Chondrocyte (in vitro differentiated cells): ENCODE results near the gene ZNF41. TPM values are rescaled to one million over a fixed set of nuclear protein-coding genes. Genes with fewer than 3 reads are reported as not detected.
"Not testable (repeated sequence)": the region's sequence is repeated elsewhere in the genome, so short reads cannot be mapped to it uniquely, and the experiment has no call there.

ENCODE experiments used
- DNase-seq: peaks from one replicate; pipeline ENCODE4 v3.0.0; 2021; ENCODE audit warnings: mixed read lengths, low spot score
- H3K27ac Mint-ChIP-seq: one replicate; pipeline ENCODE4 v1.8.0; 2021; ENCODE audit warnings: mild to moderate bottlenecking, moderate library complexity, mixed read lengths; ENCODE audit not compliant: unreplicated experiment
- H3K27me3 Mint-ChIP-seq: 2 replicates; pipeline ENCODE4 v1.8.0; 2021; ENCODE audit warnings: low read depth, mixed read lengths
- H3K36me3 Mint-ChIP-seq: 2 replicates; pipeline ENCODE4 v1.8.0; 2021; ENCODE audit warnings: low read depth, mixed read lengths
- H3K4me1 Mint-ChIP-seq: 2 replicates; pipeline ENCODE4 v1.8.0; 2021; ENCODE audit warnings: low read depth, mild to moderate bottlenecking, mixed read lengths
- H3K4me3 Mint-ChIP-seq: one replicate; pipeline ENCODE4 v1.8.0; 2021; ENCODE audit warnings: mild to moderate bottlenecking, moderate library complexity, mixed read lengths; ENCODE audit not compliant: unreplicated experiment
- H3K9me3 Mint-ChIP-seq: 2 replicates; pipeline ENCODE4 v1.8.0; 2021; ENCODE audit warnings: low read depth, mixed read lengths
- total RNA-seq: library from RNA; stranded (reverse); gene quantifications from 3 replicates; pipeline ENCODE4 v1.2.1, GENCODE V29; 2021
- TF ChIP-seq, protein P1 (sequence below): fragments of 200-600 bp; sonication (generic); IDR thresholded peaks from 2 replicates; pipeline ENCODE4 v1.5.0; 2021; ENCODE audit warnings: antibody characterized with exemption, mild to moderate bottlenecking, moderate library complexity

Gene ZNF41
- total RNA-seq, 1 donor from 2014 or later = 4.9 TPM

DNA sequence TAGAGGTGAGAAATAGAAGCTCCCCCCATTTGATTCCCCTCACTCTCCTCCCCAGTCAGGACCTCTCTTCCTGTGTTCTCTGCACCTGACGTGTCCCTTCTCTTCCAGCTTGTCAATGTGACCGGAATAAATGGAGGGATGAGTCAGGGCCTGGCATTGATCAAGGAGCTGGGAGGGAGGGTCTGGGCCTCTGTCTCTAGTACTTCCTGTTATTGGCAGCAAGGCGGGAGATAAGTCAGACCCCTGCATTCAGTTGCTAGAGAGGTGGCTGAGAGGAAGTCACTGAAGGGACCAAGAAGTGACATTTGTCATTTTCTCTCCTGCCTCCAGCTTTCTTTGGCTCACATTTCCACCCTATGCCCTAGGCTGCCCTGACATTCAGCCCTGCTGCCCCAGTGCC is 35.1 kb upstream of the ZNF41 start:
- H3K36me3 Mint-ChIP-seq = no peaks in the 10 kb centered on the region
- TF ChIP-seq, protein P1, sequence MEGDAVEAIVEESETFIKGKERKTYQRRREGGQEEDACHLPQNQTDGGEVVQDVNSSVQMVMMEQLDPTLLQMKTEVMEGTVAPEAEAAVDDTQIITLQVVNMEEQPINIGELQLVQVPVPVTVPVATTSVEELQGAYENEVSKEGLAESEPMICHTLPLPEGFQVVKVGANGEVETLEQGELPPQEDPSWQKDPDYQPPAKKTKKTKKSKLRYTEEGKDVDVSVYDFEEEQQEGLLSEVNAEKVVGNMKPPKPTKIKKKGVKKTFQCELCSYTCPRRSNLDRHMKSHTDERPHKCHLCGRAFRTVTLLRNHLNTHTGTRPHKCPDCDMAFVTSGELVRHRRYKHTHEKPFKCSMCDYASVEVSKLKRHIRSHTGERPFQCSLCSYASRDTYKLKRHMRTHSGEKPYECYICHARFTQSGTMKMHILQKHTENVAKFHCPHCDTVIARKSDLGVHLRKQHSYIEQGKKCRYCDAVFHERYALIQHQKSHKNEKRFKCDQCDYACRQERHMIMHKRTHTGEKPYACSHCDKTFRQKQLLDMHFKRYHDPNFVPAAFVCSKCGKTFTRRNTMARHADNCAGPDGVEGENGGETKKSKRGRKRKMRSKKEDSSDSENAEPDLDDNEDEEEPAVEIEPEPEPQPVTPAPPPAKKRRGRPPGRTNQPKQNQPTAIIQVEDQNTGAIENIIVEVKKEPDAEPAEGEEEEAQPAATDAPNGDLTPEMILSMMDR = no peak
- no peak overlapping the region for H3K27ac Mint-ChIP-seq
- peaks cover 17% of the 10 kb centered on the region for H3K4me1 Mint-ChIP-seq
- DNase-seq = no peak
- H3K4me3 Mint-ChIP-seq = no peak overlapping the region
- peaks cover 19% of the 10 kb centered on the region for H3K9me3 Mint-ChIP-seq
- H3K27me3 Mint-ChIP-seq = no peaks in the 10 kb centered on the region

DNA sequence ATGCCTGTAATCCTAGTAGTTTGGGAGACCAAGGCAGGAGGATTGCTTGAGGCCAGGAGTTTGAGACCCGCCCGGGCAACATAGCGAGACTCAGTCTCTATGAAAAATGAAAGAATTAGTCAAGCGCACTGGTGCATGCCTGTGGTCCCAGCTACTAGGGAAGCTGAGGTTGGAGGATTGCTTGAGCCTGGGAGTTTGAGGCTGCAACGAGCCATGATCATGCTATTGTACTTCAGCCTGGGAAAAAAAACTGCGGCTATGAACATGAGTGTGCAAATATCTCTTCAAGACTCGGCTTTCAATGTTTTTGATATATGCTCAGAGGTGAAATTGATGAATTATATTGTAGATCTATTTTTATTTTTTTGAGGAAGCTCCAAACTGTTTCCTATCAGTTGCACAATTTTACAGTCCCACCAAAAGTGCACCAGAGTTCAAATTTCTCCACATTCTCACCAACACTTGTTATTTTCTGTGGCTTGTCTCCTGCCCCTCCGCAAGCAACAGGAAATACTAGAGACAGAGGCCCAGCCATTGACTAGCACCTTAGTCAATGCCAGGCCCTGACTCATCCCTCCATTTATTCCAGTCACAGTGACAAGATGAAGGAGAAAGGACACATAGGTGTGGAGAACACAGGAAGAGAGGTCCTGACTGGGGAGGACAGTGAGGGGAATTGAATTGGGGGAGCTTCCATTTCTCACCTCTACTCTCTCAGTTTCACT is 33.1 kb upstream of the ZNF41 start:
- TF ChIP-seq, protein P1 = no peak
- Mint-ChIP-seq H3K27ac (peak overlapping the region; percentile 68), H3K27me3 (no peaks in the 10 kb centered on the region), H3K4me3 (no peak overlapping the region), H3K4me1 (peaks cover 15% of the 10 kb centered on the region), H3K36me3 (no peaks in the 10 kb centered on the region), H3K9me3 (peaks cover 11% of the 10 kb centered on the region)
- no peak for DNase-seq

DNA sequence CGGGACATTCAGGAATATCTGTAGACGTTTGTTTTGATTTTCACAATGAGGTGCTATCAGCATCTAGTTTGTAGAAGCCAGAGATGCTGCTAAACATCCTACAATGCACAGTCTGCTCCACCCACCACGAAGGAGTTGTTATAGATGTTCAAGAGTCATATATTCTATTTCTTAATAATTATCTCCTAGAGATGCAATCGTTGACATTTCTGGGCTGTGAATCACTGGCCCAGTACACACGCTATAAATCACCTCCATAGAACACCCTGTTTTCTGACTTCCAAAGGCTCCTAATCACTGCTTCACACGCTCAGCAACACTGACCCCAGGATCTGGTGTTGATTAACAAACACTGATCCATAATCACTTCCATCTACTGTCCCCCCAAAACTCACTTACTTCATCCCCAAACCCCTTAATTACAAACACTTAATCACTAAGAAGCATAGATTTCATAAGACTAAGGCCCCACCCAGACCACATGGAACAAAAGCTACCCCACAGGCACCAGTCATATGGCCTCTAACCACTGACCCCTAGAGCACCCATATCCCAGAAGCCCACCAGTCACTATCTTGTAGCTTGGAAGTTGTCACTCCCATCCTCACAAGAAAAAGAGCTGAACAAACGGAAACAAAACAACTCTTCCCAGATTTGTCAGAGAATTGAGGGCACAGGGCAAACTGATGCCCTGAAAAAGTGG is 31.7 kb upstream of the ZNF41 start:
- no peak for DNase-seq
- Mint-ChIP-seq H3K4me3 (no peak overlapping the region), H3K27ac (no peak overlapping the region), H3K4me1 (peaks cover 15% of the 10 kb centered on the region), H3K36me3 (no peaks in the 10 kb centered on the region), H3K27me3 (no peaks in the 10 kb centered on the region), H3K9me3 (peaks cover 9% of the 10 kb centered on the region)
- TF ChIP-seq, protein P1 = no peak

DNA sequence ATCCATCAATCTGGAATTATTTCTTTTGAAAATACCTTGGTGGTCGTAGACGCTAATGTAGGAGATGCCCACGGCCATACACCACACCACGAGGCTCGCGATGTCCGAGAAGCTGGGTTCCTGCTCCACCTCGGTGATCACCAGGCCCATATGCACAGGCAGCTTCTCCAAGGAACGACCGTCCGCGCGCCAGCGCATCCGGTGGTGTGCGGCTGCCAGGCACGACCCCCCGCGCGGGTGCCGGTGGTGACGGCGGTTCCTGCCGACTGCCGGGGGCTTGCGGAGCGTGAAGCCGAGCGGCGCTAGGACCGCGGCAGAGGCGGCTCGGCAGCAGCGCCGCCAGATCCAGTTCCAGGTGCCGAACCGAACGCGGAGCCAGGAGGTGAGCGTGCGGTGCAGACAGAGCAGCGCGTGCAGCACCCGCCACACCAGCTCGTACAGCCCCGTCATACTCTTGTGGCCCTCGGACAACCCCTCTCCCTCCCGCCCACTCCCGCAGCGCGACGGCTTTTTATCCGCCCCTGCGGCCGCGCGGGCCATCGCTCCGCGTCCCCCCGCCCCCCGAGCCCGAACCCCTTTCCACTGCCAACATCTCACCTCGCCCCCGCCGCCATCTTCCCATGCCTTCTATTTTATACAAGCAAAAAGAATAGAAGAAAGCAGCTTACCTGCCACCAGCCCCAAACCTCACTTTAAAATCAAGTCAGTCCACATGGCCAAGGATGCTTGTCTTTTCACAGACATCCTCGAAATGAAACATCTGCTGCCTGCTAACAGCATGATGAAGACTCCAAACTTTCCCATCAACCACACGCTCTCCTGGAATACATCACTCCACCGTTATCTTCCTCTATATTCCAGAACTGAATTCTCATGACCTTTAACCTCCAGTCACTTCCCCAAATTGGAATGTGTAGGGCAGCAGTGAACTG is 30.3 kb upstream of the ZNF41 start:
- Mint-ChIP-seq H3K4me1 (peaks cover 15% of the 10 kb centered on the region), H3K4me3 (peak overlapping the region; percentile 74)
- not testable (repeated sequence) for H3K36me3 Mint-ChIP-seq, H3K27ac Mint-ChIP-seq, DNase-seq, H3K9me3 Mint-ChIP-seq, H3K27me3 Mint-ChIP-seq

DNA sequence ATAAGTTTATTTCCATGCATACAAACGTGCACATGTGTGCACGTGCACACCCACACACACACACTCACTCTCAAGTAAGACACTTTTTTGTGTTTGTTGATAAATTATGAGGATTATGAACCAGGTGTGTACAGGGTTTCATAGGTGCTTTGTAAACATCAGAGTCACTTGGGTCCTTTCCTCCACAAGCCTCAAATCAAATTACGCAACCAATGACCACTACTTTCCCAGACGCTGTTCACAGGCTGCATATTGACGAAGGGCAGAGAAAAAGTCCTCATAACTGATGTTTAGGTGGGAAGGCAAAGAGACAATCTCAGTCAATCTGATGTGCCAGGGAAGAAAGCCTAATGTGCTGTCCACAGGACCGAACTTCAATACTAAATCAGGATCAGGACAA is 29.4 kb upstream of the ZNF41 start:
- H3K36me3 Mint-ChIP-seq, H3K27ac Mint-ChIP-seq, DNase-seq, H3K9me3 Mint-ChIP-seq, H3K27me3 Mint-ChIP-seq: not testable (repeated sequence)
- peak overlapping the region; percentile 43 for H3K4me3 Mint-ChIP-seq
- peaks cover 15% of the 10 kb centered on the region for H3K4me1 Mint-ChIP-seq
